Retinal pigment epithelial cell (primary cell): ENCODE results near the gene TRDMT1.

Source experiments
- DNase-seq: peaks from one replicate; pipeline ENCODE4 v3.0.0-alpha.2; 2010; ENCODE audit warnings: low read depth
- H3K4me3 ChIP-seq: 2 replicates; pipeline ENCODE4 v1.5.1; 2011; ENCODE audit warnings: mild to moderate bottlenecking, low read length, control low read depth, moderate library complexity
- TF ChIP-seq, protein P1 (sequence below): conservative IDR thresholded peaks from 2 replicates; pipeline ENCODE4 v1.5.1; 2011; ENCODE audit warnings: low read depth, low read length, control low read depth, inconsistent platforms

The TRDMT1 gene

DNA sequence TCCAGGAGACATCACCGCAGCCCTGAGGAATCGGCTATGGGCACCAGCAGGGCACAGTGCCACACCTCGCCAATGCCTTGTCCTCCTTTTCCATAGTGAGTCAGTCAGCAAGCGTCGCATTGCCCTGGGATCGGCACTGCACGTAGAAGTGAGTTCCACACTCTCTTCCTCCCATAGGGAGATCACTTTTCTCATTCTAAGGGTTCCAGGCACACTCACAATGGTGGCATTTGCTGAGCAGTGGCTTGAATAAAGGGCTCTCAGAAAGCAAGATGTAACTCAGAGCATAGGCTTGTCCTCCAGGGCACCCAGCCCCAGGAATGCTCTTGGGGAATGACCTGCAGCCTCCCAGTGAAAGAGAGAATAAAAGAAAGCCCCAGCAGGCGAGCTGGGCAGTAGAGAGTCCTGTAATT is 25.4 kb upstream of the TRDMT1 start:
- peak overlapping the region; percentile 14 for H3K4me3 ChIP-seq
- no peak for DNase-seq
- TF ChIP-seq, protein P1, sequence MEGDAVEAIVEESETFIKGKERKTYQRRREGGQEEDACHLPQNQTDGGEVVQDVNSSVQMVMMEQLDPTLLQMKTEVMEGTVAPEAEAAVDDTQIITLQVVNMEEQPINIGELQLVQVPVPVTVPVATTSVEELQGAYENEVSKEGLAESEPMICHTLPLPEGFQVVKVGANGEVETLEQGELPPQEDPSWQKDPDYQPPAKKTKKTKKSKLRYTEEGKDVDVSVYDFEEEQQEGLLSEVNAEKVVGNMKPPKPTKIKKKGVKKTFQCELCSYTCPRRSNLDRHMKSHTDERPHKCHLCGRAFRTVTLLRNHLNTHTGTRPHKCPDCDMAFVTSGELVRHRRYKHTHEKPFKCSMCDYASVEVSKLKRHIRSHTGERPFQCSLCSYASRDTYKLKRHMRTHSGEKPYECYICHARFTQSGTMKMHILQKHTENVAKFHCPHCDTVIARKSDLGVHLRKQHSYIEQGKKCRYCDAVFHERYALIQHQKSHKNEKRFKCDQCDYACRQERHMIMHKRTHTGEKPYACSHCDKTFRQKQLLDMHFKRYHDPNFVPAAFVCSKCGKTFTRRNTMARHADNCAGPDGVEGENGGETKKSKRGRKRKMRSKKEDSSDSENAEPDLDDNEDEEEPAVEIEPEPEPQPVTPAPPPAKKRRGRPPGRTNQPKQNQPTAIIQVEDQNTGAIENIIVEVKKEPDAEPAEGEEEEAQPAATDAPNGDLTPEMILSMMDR, result no peak

DNA sequence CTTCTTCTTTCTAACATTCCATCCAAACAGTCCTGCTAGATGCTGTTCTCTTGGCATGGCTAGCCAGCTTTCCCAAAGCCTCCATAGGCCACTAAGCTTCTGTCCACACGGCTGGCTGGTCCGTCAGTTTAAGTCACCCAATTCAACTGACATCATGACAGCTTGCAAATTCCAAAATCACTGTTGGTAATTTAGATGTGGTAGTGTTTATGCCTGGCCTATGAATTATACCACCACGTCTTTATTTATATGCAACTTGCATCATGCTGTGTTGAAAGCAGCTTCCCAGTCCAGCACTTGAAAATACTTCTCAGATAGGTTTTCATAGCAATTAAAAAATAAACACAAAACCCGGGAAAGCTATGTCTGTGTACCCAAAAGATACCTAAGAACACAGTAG is 24.3 kb upstream of the TRDMT1 start:
- TF ChIP-seq, protein P1, result no peak
- DNase-seq, result no peak
- H3K4me3 ChIP-seq, result no peak overlapping the region

DNA sequence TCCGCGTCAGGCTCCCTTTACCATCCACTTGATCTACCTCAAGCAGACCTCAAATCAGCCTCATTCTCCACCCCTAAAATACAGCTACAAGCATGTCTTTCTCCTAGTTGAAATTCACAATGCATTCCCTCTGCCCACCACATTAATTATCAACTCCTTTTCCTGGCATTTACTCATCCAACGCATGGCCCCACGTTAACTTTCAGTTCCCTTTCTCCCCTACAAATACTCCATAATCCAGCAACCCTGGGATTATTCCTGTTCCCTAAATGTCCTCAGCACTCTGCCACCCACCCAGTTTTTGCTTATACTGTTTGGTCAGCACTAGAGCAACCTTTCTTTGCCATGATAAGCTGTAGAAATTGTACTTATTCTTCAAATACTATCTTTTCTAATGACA is 20.9 kb upstream of the TRDMT1 start:
- no peak for DNase-seq
- H3K4me3 ChIP-seq, result no peak overlapping the region
- TF ChIP-seq, protein P1, result no peak

- TF ChIP-seq, protein P1, result no peak
- DNase-seq, result no peak
- no peak overlapping the region for H3K4me3 ChIP-seq
Measured at GRCh38 chr10:17220652-17221100, 19.2 kb upstream of the TRDMT1 start.

GRCh38 chr10:17219024-17219423 is 17.6 kb upstream of the TRDMT1 start:
- TF ChIP-seq, protein P1, result no peak
- no peak overlapping the region for H3K4me3 ChIP-seq
- DNase-seq, result no peak

- H3K4me3 ChIP-seq, result no peak overlapping the region
- TF ChIP-seq, protein P1, result no peak
- DNase-seq, result no peak
Measured at GRCh38 chr10:17217631-17218232, 16.3 kb upstream of the TRDMT1 start.

- TF ChIP-seq, protein P1, result no peak
- no peak overlapping the region for H3K4me3 ChIP-seq
- no peak for DNase-seq
Measured at GRCh38 chr10:17216901-17217395, 15.5 kb upstream of the TRDMT1 start.
